ENCODE measurements around the gene PRDM10. TPM values are rescaled to one million over a fixed set of nuclear protein-coding genes. Genes with fewer than 3 reads are reported as not detected.

PRDM10 gene
- total RNA-seq, 6 experiments from 2014 or later: 3.4 to 6.8 (median 4.4) TPM

DNA sequence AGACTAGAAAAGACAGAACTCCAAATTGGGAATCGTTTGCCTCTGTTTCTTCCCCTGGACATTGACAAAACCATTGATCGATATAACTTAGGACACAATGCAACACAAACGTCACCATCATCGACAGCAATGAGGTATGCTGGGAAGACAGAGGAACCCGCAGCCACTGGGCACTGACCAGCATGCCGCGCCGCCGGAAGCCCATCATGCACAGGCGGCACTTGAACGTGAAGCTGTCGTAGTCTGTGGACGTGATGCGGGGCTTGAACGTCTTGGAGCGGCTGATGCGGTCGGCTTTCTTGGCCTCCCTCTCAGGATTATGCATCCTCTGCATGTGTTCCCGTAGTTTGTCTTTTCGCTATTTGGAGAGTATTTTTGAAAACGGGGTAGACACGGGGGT is 84.3 kb downstream of the PRDM10 start:
- Histone ChIP-seq H3K27me3 (no peaks in the 10 kb centered on the region), H3K36me3 (peaks cover 0 to 27% (median 6%) of the 10 kb centered on the region in 4 donors), H3K9me3 (no peaks in the 10 kb centered on the region), H3K27ac (no peak overlapping the region), H3K4me3 (no peak overlapping the region), H3K4me1 (no peaks in the 10 kb centered on the region)
- 93% methylated on average over 17 of the region's 22 CpGs for WGBS (ENCODE audit: insufficient coverage, low coverage, low lambda C conversion rate, missing lambda C conversion rate)
- ATAC-seq (no peak), DNase-seq (no peak)
- no peak for TF ChIP-seq POLR2A (IDR thresholded peaks at IDR 0.05)
- TF ChIP-seq, protein P1, sequence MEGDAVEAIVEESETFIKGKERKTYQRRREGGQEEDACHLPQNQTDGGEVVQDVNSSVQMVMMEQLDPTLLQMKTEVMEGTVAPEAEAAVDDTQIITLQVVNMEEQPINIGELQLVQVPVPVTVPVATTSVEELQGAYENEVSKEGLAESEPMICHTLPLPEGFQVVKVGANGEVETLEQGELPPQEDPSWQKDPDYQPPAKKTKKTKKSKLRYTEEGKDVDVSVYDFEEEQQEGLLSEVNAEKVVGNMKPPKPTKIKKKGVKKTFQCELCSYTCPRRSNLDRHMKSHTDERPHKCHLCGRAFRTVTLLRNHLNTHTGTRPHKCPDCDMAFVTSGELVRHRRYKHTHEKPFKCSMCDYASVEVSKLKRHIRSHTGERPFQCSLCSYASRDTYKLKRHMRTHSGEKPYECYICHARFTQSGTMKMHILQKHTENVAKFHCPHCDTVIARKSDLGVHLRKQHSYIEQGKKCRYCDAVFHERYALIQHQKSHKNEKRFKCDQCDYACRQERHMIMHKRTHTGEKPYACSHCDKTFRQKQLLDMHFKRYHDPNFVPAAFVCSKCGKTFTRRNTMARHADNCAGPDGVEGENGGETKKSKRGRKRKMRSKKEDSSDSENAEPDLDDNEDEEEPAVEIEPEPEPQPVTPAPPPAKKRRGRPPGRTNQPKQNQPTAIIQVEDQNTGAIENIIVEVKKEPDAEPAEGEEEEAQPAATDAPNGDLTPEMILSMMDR (IDR thresholded peaks at IDR 0.05): no peak
- intact Hi-C loops (cut with DNase I): no loop called here

DNA sequence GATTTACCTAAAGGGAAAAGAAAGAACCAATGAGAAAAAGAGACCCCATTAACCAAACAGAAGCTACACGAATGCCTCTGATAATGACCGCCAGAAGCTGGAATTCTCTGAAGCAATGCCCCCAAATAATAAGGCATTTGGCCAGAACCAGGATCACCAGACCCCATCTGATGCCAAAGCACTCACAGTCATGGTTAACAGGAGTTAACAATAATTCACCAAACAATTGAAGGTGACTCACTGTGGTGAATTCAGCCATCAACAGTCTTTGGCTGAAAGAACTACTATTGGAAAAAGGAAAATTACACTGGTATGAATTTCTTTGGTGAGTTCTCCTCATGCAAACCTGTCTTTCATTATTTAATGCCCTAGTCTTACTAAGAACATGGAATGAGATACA is 85.4 kb downstream of the PRDM10 start:
- peaks cover 0 to 27% (median 6%) of the 10 kb centered on the region in 4 donors for H3K36me3 ChIP-seq
- TF ChIP-seq, protein P1 (IDR thresholded peaks at IDR 0.05): no peak
- TF ChIP-seq POLR2A (IDR thresholded peaks at IDR 0.05): no peak
- H3K9me3 ChIP-seq: no peaks in the 10 kb centered on the region
- DNase-seq (no peak), ATAC-seq (no peak)
- H3K4me1 ChIP-seq: no peaks in the 10 kb centered on the region
- 81% methylated on average over 2 of the region's 2 CpGs for WGBS (ENCODE audit: insufficient coverage, low coverage, low lambda C conversion rate, missing lambda C conversion rate)
- no peak overlapping the region for H3K27ac ChIP-seq
- intact Hi-C loops (cut with DNase I): no loop called here
- H3K27me3 ChIP-seq: no peaks in the 10 kb centered on the region
- no peak overlapping the region for H3K4me3 ChIP-seq

- H3K4me3 ChIP-seq: no peak overlapping the region
- H3K9me3 ChIP-seq: no peaks in the 10 kb centered on the region
- no peaks in the 10 kb centered on the region for H3K4me1 ChIP-seq
- DNase-seq (no peak), ATAC-seq (no peak)
- no peak overlapping the region for H3K27ac ChIP-seq
- WGBS (ENCODE audit: insufficient coverage, low coverage, low lambda C conversion rate, missing lambda C conversion rate): 49% methylated on average over 3 of the region's 3 CpGs
- no peaks in the 10 kb centered on the region for H3K27me3 ChIP-seq
- peaks cover 0 to 36% (median 7%) of the 10 kb centered on the region in 4 donors for H3K36me3 ChIP-seq
- intact Hi-C loops (cut with DNase I): no loop called here
- no peak for TF ChIP-seq POLR2A (IDR thresholded peaks at IDR 0.05)
- TF ChIP-seq, protein P1 (IDR thresholded peaks at IDR 0.05): no peak
These were observed 91.3 kb downstream of the PRDM10 start for GRCh38 chr11:129911298-129911697.

DNA sequence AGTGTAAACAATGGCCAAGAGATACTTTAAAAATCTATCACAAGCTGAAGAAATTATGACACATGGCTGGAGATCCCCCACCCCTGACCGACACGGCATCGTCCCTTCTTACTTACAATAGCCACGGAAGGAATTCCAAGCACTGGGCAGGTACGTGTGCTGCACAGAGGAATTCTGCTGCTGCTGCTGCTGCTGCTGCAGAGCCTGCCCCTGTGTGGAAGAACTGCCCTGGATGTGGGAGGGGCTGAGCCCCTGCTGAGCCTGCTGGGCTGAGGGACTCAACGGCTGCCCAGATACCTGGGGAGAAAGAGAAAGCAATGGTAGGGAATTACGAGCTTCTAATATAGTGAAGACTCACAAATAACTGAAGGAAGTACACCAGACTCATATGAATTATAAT is 92.3 kb downstream of the PRDM10 start:
- no peak for ATAC-seq
- H3K9me3 ChIP-seq: no peaks in the 10 kb centered on the region
- intact Hi-C loops (cut with DNase I): no loop called here
- H3K27ac ChIP-seq: no peak overlapping the region
- DNase-seq: no peak
- no peaks in the 10 kb centered on the region for H3K27me3 ChIP-seq
- H3K4me1 ChIP-seq: no peaks in the 10 kb centered on the region
- TF ChIP-seq, protein P1 (IDR thresholded peaks at IDR 0.05): no peak
- TF ChIP-seq POLR2A (IDR thresholded peaks at IDR 0.05): no peak
- 87% methylated on average over 6 of the region's 7 CpGs for WGBS (ENCODE audit: insufficient coverage, low coverage, low lambda C conversion rate, missing lambda C conversion rate)
- H3K36me3 ChIP-seq: peaks cover 0 to 27% (median 7%) of the 10 kb centered on the region in 4 donors
- no peak overlapping the region for H3K4me3 ChIP-seq

- WGBS (ENCODE audit: insufficient coverage, low coverage, low lambda C conversion rate, missing lambda C conversion rate): 98% methylated on average over 6 of the region's 8 CpGs
- TF ChIP-seq POLR2A (IDR thresholded peaks at IDR 0.05): no peak
- intact Hi-C loops (cut with DNase I): no loop called here
- no peak for DNase-seq
- Histone ChIP-seq H3K27me3 (no peaks in the 10 kb centered on the region), H3K4me3 (no peak overlapping the region), H3K9me3 (no peaks in the 10 kb centered on the region), H3K36me3 (peaks cover 0 to 16% (median 4%) of the 10 kb centered on the region in 4 donors), H3K27ac (no peak overlapping the region), H3K4me1 (no peaks in the 10 kb centered on the region)
- ATAC-seq: no peak
These were observed 97.2 kb downstream of the PRDM10 start for GRCh38 chr11:129905402-129905801.

All from right lobe of liver (tissue), 6 donors.